Measurements from ENCODE around the gene CENPX.

The CENPX gene

GRCh38 chr17:82055023-82055964 lies 32.6 kb upstream of the CENPX start:
- DNase-seq (ENCODE audit: low read depth) = no peak

- DNase-seq (ENCODE audit: low read depth) = no peak
Observed at GRCh38 chr17:82054351-82055022, 31.8 kb upstream of the CENPX start.

- DNase-seq (ENCODE audit: low read depth) = no peak
Observed at GRCh38 chr17:82053556-82054263, 31.0 kb upstream of the CENPX start.

GRCh38 chr17:82053130-82053529 lies 30.5 kb upstream of the CENPX start:
- no peak for DNase-seq (ENCODE audit: low read depth)

- DNase-seq (ENCODE audit: low read depth) = no peak
Observed at GRCh38 chr17:82052638-82053059, 30.0 kb upstream of the CENPX start.

- peak; percentile 68 for DNase-seq (ENCODE audit: low read depth)
Observed at GRCh38 chr17:82051776-82052637, 29.3 kb upstream of the CENPX start, which contains the start of the genes GPS1 and RFNG. Gene GPS1 (plus strand): TSS chr17:82051898. CDS start chr17:82051932, 34 bp downstream. Gene RFNG (minus strand): TSS chr17:82051811. CDS start chr17:82051766, 45 bp downstream.

- DNase-seq (ENCODE audit: low read depth) = no peak
Observed at GRCh38 chr17:82050761-82051641, 28.3 kb upstream of the CENPX start.

GRCh38 chr17:82050152-82050760 lies 27.6 kb upstream of the CENPX start:
- DNase-seq (ENCODE audit: low read depth) = no peak

- DNase-seq (ENCODE audit: low read depth) = no peak
Observed at GRCh38 chr17:82049521-82049971, 26.9 kb upstream of the CENPX start.

GRCh38 chr17:82049106-82049505 lies 26.4 kb upstream of the CENPX start:
- no peak for DNase-seq (ENCODE audit: low read depth)

GRCh38 chr17:82048571-82048971 lies 25.9 kb upstream of the CENPX start:
- no peak for DNase-seq (ENCODE audit: low read depth)

GRCh38 chr17:82047914-82048570 lies 25.4 kb upstream of the CENPX start:
- DNase-seq (ENCODE audit: low read depth) = no peak

GRCh38 chr17:82047379-82047778 lies 24.7 kb upstream of the CENPX start:
- no peak for DNase-seq (ENCODE audit: low read depth)

GRCh38 chr17:82046903-82047302 lies 24.2 kb upstream of the CENPX start:
- no peak for DNase-seq (ENCODE audit: low read depth)

GRCh38 chr17:82045936-82046484 lies 23.3 kb upstream of the CENPX start:
- no peak for DNase-seq (ENCODE audit: low read depth)

- no peak for DNase-seq (ENCODE audit: low read depth)
Observed at GRCh38 chr17:82043507-82043906, 20.8 kb upstream of the CENPX start.

- no peak for DNase-seq (ENCODE audit: low read depth)
Observed at GRCh38 chr17:82042649-82043048, 20.0 kb upstream of the CENPX start.

GRCh38 chr17:82041144-82041814 lies 18.6 kb upstream of the CENPX start:
- DNase-seq (ENCODE audit: low read depth) = no peak

All from stimulated activated CD8-positive, alpha-beta memory T cell treated with anti-CD3 and anti-CD28 coated beads, Interleukin-15, amount 100 ng/mL, for 24 hours (primary cell).